K562 (cell line): Measurements from ENCODE around the gene ADAMTS2. TPM values are rescaled to one million over a fixed set of nuclear protein-coding genes. Genes with fewer than 3 reads are reported as not detected.

ENCODE experiments used
- ATAC-seq: fragments of 200-7000 bp; cut with Tn5 transposase; 3 replicates; pipeline ENCODE4 v1.9.1; 2020; ENCODE audit warnings: moderate library complexity
- BruUV-seq: library from RNA; stranded (reverse); fragments of 400-500 nt; replicated peaks from 2 replicates; lab custom pipeline; 2021; lab: Mats Ljungman, UMichigan
- CTCF ChIA-PET: fragments of 300-600 bp; formaldehyde crosslinking; extraction: SDS; loops from one replicate; lab custom pipeline; 2021; ENCODE audit warnings: low intra/inter-chr PET ratio; lab: Yijun Ruan, JAX
- POLR2A ChIA-PET: fragments of 300-600, 350-650 bp; sonication (Branson Sonifier 250); formaldehyde crosslinking; extraction: SDS; loops from one replicate; lab custom pipeline; 2021; ENCODE audit warnings: antibody characterized with exemption, inconsistent platforms; lab: Yijun Ruan, JAX
- DNase-seq, 4 experiments: peaks; one replicate each; pipeline versions ENCODE4 v3.0.0 to v3.0.0-alpha.2; 2011 to 2018; ENCODE audit warnings: low spot score in 3 of 4, mixed read lengths in 3 of 4; ENCODE audit errors: extremely low read depth in 1 of 4
- FAIRE-seq: peaks from 2 replicates; lab custom pipeline; 2011; peaks lifted over from hg19 to GRCh38; lab: Jason Lieb, UNC
- H2AFZ ChIP-seq: 2 replicates; pipeline ENCODE4 v1.6.0; 2011; ENCODE audit warnings: low read depth, low read length, control low read depth, inconsistent platforms
- H3K27ac ChIP-seq: fragments of 200-600 bp; 3 replicates; pipeline ENCODE4 v1.8.0; 2011; ENCODE audit warnings: low read depth, mild to moderate bottlenecking, control low read depth, inconsistent platforms, low read length, moderate library complexity, mixed read lengths; ENCODE audit errors: extremely low read depth
- H3K27me3 ChIP-seq, 2 experiments: fragments of 300-600 bp in 1 of 2; 2 replicates in 1 of 2; 3 replicates in 1 of 2; pipeline versions ENCODE4 v1.6.0 to v1.8.0; 2011; ENCODE audit warnings: inconsistent platforms in 2 of 2, low read length in 2 of 2, mild to moderate bottlenecking in 1 of 2, mixed read lengths in 1 of 2, moderate library complexity in 1 of 2; ENCODE audit not compliant: control insufficient read depth in 2 of 2, insufficient read depth in 2 of 2
- H3K36me3 ChIP-seq: fragments of 300-600 bp; 3 replicates; pipeline ENCODE4 v1.8.0; 2011; ENCODE audit warnings: mild to moderate bottlenecking, low read length, inconsistent platforms; ENCODE audit not compliant: control insufficient read depth, insufficient read depth
- H3K4me1 ChIP-seq, 2 experiments: fragments of 200-600 bp in 1 of 2; replicated peaks in 1 of 2; 2 replicates in 1 of 2; 3 replicates in 1 of 2; pipeline versions ENCODE4 v1.5.1 to v1.8.0; 2011; ENCODE audit warnings: inconsistent platforms in 2 of 2, low read length in 2 of 2, mild to moderate bottlenecking in 1 of 2, mixed read lengths in 1 of 2, moderate library complexity in 1 of 2; ENCODE audit not compliant: control insufficient read depth in 2 of 2, insufficient read depth in 2 of 2
- H3K4me2 ChIP-seq: 2 replicates; pipeline ENCODE4 v1.6.1; 2011; ENCODE audit warnings: low read length, control low read depth, inconsistent platforms, mixed read lengths; ENCODE audit not compliant: insufficient read depth
- H3K4me3 ChIP-seq: fragments of 200-600 bp; sonication (generic), shearing (Covaris generic); 2 replicates; pipeline ENCODE4 v1.5.1; 2016; ENCODE audit warnings: control low read depth, inconsistent platforms
- H3K79me2 ChIP-seq: fragments of 200-600 bp; 3 replicates; pipeline ENCODE4 v1.8.0; 2011; ENCODE audit warnings: low read length, inconsistent platforms; ENCODE audit not compliant: control insufficient read depth, insufficient read depth
- H3K9ac ChIP-seq, 2 experiments: 2 replicates each; pipeline versions ENCODE4 v1.6.0 to v1.6.1; 2011; ENCODE audit warnings: low read depth in 2 of 2, low read length in 2 of 2, control low read depth in 1 of 2, inconsistent platforms in 1 of 2, mild to moderate bottlenecking in 1 of 2, mixed read lengths in 1 of 2; ENCODE audit not compliant: insufficient read depth in 1 of 2
- H3K9me1 ChIP-seq: one replicate; pipeline ENCODE4 v1.6.0; 2011; ENCODE audit warnings: inconsistent platforms, mild to moderate bottlenecking, low read length, moderate library complexity; ENCODE audit not compliant: control insufficient read depth, insufficient read depth
- H3K9me3 ChIP-seq: replicated peaks from 2 replicates; pipeline ENCODE4 v1.5.1; 2011; ENCODE audit warnings: low read depth, low read length, inconsistent platforms; ENCODE audit not compliant: control insufficient read depth, insufficient read depth
- H4K20me1 ChIP-seq: replicated peaks from 2 replicates; pipeline ENCODE4 v1.6.1; 2011; ENCODE audit warnings: low read length, inconsistent platforms, mixed read lengths; ENCODE audit not compliant: control insufficient read depth, insufficient read depth
- C11orf30 ChIP-seq: fragments of 450-650 bp; IDR thresholded peaks from 2 replicates; pipeline ENCODE4 v1.6.1; 2016; ENCODE audit warnings: low read depth, mild to moderate bottlenecking
- DIDO1 ChIP-seq: fragments of 450-650 bp; IDR thresholded peaks from 2 replicates; pipeline ENCODE4 v1.6.1; 2016; ENCODE audit warnings: low read depth, missing biosample characterization, missing genetic modification characterization
- HNRNPLL ChIP-seq: fragments of 200-400 bp; formaldehyde crosslinking; IDR thresholded peaks from 2 replicates; pipeline ENCODE4 v1.6.1; 2017; ENCODE audit warnings: low read length, low read depth, mild to moderate bottlenecking; ENCODE audit not compliant: poor library complexity, severe bottlenecking
- XRCC3 ChIP-seq: fragments of 450-650 bp; IDR thresholded peaks from 2 replicates; pipeline ENCODE4 v1.6.1; 2017; ENCODE audit warnings: mild to moderate bottlenecking, moderate library complexity
- XRCC5 ChIP-seq: fragments of 200-400 bp; formaldehyde crosslinking; IDR thresholded peaks from 2 replicates; pipeline ENCODE4 v1.6.1; 2017; ENCODE audit warnings: low read depth, mild to moderate bottlenecking, low read length
- ZNF695 ChIP-seq: fragments of 450-650 bp; formaldehyde crosslinking; IDR thresholded peaks from 2 replicates; pipeline ENCODE4 v1.4.0; 2020; ENCODE audit warnings: mild to moderate bottlenecking, moderate library complexity
- WGBS: fragments of 100-300 bp; shearing (Covaris generic); methylation state at CpG from one replicate; pipeline ENCODE4 v1.1.6; 2016; ENCODE audit warnings: low coverage, mixed read lengths; ENCODE audit not compliant: insufficient coverage; ENCODE audit errors: missing lambda C conversion rate; 5-methylcytosine and 5-hydroxymethylcytosine counted together
- in situ Hi-C: fragments of 300-500 bp; cut with MboI; formaldehyde crosslinking; loops from 4 replicates; pipeline ENCODE4 v1.15.0; 2018; ENCODE audit warnings: inconsistent platforms, mixed read lengths
- intact Hi-C: fragments of 100-400 bp; cut with micrococcal nuclease; formaldehyde crosslinking; loops from 2 replicates; pipeline ENCODE4 v1.14.2; 2022
- polyA plus RNA-seq, 8 experiments: library from polyadenylated mRNA; depleted of rRNA in 4 of 8; stranded (reverse) in 5 of 8; unstranded in 3 of 8; fragments of >200 nt; fragmentation: Nextera tagmentation in 2 of 8; fragmentation: Illumina TruSeq in 1 of 8; extraction: Ambion mirVana in 2 of 8; extraction: Trizol in 1 of 8; gene quantifications; 2 replicates each; pipeline versions ENCODE4 v1.2.1 to v1.2.3, GENCODE V29; 2011 to 2014; ENCODE audit warnings: inconsistent platforms in 1 of 8, missing spikeins in 1 of 8
- total RNA-seq, 7 experiments: library from RNA; depleted of rRNA in 6 of 7; stranded (reverse); fragments of >200 nt in 6 of 7; fragmentation: Illumina TruSeq in 2 of 7; extraction: Trizol in 2 of 7; gene quantifications; 2 replicates each; pipeline versions ENCODE4 v1.2.1 to v1.2.3, GENCODE V29; 2011 to 2021; ENCODE audit warnings: low replicate concordance in 1 of 7
- TF ChIP-seq, protein P1 (sequence below): fragments of 450-650 bp; formaldehyde crosslinking; conservative IDR thresholded peaks from 2 replicates; pipeline ENCODE4 v1.4.0; 2022; ENCODE audit warnings: mild to moderate bottlenecking, missing genetic modification characterization
- TF ChIP-seq, protein P2 (sequence below): fragments of 250-450 bp; sonication (Bioruptor Pico); IDR thresholded peaks from 2 replicates; pipeline ENCODE4 v1.6.1; 2021; ENCODE audit warnings: mild to moderate bottlenecking

Gene ADAMTS2
- total and polyA plus RNA-seq, 9 of the 15 experiments (the other 6 are each of a cell fraction or from before 2014, with no cell fraction given): not detected

DNA sequence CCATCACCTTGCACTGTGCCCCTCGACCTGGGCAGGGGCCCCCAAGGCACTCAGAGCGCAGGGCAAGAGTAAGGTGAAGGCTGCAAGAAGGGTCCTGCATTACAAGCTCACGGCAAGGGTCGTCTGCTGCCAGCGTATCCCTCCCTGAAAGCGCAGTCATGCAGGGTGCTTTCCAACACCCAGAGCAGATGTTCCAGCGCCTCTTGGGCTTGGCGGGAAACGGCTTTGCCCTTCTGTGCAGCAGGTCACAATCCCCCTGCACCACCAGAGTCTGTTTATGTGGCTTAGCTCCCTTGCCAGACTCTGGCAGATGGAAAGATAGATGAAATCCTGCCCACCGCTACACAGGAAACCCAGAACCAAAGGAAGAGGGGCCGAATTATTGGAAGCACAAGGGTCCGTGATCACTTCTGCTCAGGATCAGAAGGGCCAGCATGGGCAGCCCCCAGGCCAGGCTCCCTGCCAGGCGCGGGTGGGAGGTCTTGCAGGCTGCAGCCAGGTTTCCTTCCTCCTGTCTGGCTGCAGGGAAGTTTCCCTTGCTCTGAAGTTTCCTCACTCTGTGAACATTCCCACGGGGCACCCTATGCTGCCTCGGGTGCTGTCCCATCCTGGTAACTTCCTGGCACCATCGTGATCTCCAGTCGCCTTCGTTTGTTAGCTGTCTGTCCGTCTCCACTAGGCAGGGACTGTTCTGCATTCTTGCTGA is 152.9 kb downstream of the ADAMTS2 start:
- CTCF ChIA-PET: no interaction called here
- no peaks in the 10 kb centered on the region for H3K36me3 ChIP-seq
- FAIRE-seq: no peak
- H3K4me2 ChIP-seq: no peak overlapping the region
- H2AFZ ChIP-seq: no peak overlapping the region
- no peaks in the 10 kb centered on the region for H3K9me1 ChIP-seq
- H3K4me3 ChIP-seq: no peak overlapping the region
- no peaks in the 10 kb centered on the region for H3K79me2 ChIP-seq
- intact Hi-C loops (no loop called here), in situ Hi-C loops (no loop called here)
- H3K9me3 ChIP-seq: no peaks in the 10 kb centered on the region
- H3K9ac ChIP-seq: no peak overlapping the region
- H3K27me3 ChIP-seq: peaks cover 2 to 70% of the 10 kb centered on the region in 2 experiments; a peak in 4 of 5 replicates
- TF ChIP-seq ZNF695 (CRISPR knock-in tag) (no peak), DIDO1 (tag) (no peak), XRCC5 (no peak), XRCC3 (no peak), C11orf30 (no peak), HNRNPLL (no peak)
- TF ChIP-seq, protein P1, sequence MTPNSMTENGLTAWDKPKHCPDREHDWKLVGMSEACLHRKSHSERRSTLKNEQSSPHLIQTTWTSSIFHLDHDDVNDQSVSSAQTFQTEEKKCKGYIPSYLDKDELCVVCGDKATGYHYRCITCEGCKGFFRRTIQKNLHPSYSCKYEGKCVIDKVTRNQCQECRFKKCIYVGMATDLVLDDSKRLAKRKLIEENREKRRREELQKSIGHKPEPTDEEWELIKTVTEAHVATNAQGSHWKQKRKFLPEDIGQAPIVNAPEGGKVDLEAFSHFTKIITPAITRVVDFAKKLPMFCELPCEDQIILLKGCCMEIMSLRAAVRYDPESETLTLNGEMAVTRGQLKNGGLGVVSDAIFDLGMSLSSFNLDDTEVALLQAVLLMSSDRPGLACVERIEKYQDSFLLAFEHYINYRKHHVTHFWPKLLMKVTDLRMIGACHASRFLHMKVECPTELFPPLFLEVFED: no peak
- TF ChIP-seq, protein P2, sequence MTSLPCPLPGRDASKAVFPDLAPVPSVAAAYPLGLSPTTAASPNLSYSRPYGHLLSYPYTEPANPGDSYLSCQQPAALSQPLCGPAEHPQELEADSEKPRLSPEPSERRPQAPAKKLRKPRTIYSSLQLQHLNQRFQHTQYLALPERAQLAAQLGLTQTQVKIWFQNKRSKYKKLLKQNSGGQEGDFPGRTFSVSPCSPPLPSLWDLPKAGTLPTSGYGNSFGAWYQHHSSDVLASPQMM (CRISPR knock-in tag): no peak
- TF ChIP-seq, all 486 proteins: peak for 0
- H4K20me1 ChIP-seq: no peaks in the 10 kb centered on the region
- no peak for ATAC-seq
- H3K27ac ChIP-seq: no peak overlapping the region
- no peak for DNase-seq
- H3K4me1 ChIP-seq: peaks cover 0 to 4% of the 10 kb centered on the region in 2 experiments; a peak in 1 of 5 replicates
- no TSS peak for BruUV-seq
- POLR2A ChIA-PET: interaction anchor here (0.5 to 0.9 kb wide), 3 partner anchors 17 to 43 kb away, joined by 3 to 5 read pairs (median 3); no protein-coding TSS in a partner anchor
- 2% methylated on average over 19 of the region's 20 CpGs for WGBS
